Activated CD4-positive, alpha-beta T cell treated with anti-CD3 and anti-CD28 coated beads, Interleukin-2, amount 10 ng/mL, durations not matched to agents 7 days and 5 days (primary cell): ENCODE data around the gene CCDC57. TPM values are rescaled to one million over a fixed set of nuclear protein-coding genes. Genes with fewer than 3 reads are reported as not detected.

Experiments used
- CTCF ChIA-PET: fragments of 350-600 bp; sonication (Branson Sonifier 250); formaldehyde crosslinking; loops from one replicate; lab custom pipeline; 2021; ENCODE audit warnings: antibody characterized with exemption; lab: Charles Lee
- POLR2A ChIA-PET: fragments of 350-600 bp; sonication (Branson Sonifier 250); formaldehyde crosslinking; loops from one replicate; lab custom pipeline; 2021; ENCODE audit warnings: antibody characterized with exemption; lab: Charles Lee
- DNase-seq: peaks from one replicate; pipeline ENCODE4 v3.0.0-alpha.2; 2020
- H3K27ac Mint-ChIP-seq: one replicate; pipeline ENCODE4 v1.8.0; 2021; ENCODE audit warnings: mild to moderate bottlenecking, moderate library complexity, mixed read lengths
- H3K27me3 Mint-ChIP-seq: one replicate; pipeline ENCODE4 v1.8.0; 2021; ENCODE audit warnings: mixed read lengths
- H3K36me3 Mint-ChIP-seq: one replicate; pipeline ENCODE4 v1.8.0; 2021; ENCODE audit warnings: low read depth, mixed read lengths
- H3K4me1 Mint-ChIP-seq: one replicate; pipeline ENCODE4 v1.8.0; 2021; ENCODE audit warnings: mixed read lengths
- H3K4me3 Mint-ChIP-seq: one replicate; pipeline ENCODE4 v1.8.0; 2021; ENCODE audit warnings: mild to moderate bottlenecking, moderate library complexity, mixed read lengths
- H3K9me3 Mint-ChIP-seq: one replicate; pipeline ENCODE4 v1.8.0; 2021; ENCODE audit warnings: mixed read lengths
- total RNA-seq, 2 experiments: library from RNA; stranded (reverse); gene quantifications; one replicate each; pipeline ENCODE4 v1.2.3, GENCODE V29; 2021

CCDC57 gene
- total RNA-seq, 2 experiments from 2014 or later = 60.5 to 69.7 TPM

- DNase-seq = no peak
- H3K4me3 Mint-ChIP-seq = no peak overlapping the region
- H3K36me3 Mint-ChIP-seq = peaks cover 15% of the 10 kb centered on the region
- H3K4me1 Mint-ChIP-seq = peaks cover 58% of the 10 kb centered on the region
- no peaks in the 10 kb centered on the region for H3K9me3 Mint-ChIP-seq
- H3K27ac Mint-ChIP-seq = no peak overlapping the region
- CTCF ChIA-PET = interaction anchor here (0.9 to 4.1 kb wide), 5 partner anchors 9 to 84 kb away, joined by 3 to 22 read pairs (median 4); partner anchors contain the start of gene DCXR
- no peaks in the 10 kb centered on the region for H3K27me3 Mint-ChIP-seq
- POLR2A ChIA-PET = no interaction called here
Observed at GRCh38 chr17:82121246-82121645, 91.4 kb downstream of the CCDC57 start.

DNA sequence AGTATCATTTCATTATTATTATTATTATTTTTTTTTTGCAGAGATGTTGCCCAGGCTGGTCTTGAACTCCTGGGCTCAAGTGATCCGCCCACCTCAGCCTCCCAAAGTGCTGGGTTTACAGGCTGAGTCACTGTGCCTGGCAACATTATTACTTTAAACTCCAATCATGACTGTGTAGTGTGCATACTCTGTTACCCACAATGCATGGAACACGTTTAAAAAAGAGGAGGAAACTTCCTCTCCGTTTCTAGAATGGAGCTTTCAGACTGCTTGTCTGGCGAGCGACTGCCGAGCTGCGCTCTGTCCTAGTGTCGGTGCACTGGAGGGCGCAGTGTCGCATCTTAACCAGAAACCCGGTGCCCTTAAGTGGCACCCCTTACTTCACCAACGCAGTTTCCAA lies 92.5 kb downstream of the CCDC57 start:
- CTCF ChIA-PET = interaction anchor here (0.9 to 4.1 kb wide), 6 partner anchors 11 to 90 kb away, joined by 3 to 22 read pairs (median 4); partner anchors contain the start of gene DCXR
- peak; percentile 51 for DNase-seq
- Mint-ChIP-seq H3K4me3 (no peak overlapping the region), H3K9me3 (no peaks in the 10 kb centered on the region), H3K36me3 (peaks cover 15% of the 10 kb centered on the region), H3K27ac (peak overlapping the region; percentile 82), H3K4me1 (peaks cover 49% of the 10 kb centered on the region), H3K27me3 (no peaks in the 10 kb centered on the region)
- POLR2A ChIA-PET = interaction anchor here (0.6 kb wide), 1 partner anchor 9 kb away, joined by 5 read pairs; no protein-coding TSS in a partner anchor

DNA sequence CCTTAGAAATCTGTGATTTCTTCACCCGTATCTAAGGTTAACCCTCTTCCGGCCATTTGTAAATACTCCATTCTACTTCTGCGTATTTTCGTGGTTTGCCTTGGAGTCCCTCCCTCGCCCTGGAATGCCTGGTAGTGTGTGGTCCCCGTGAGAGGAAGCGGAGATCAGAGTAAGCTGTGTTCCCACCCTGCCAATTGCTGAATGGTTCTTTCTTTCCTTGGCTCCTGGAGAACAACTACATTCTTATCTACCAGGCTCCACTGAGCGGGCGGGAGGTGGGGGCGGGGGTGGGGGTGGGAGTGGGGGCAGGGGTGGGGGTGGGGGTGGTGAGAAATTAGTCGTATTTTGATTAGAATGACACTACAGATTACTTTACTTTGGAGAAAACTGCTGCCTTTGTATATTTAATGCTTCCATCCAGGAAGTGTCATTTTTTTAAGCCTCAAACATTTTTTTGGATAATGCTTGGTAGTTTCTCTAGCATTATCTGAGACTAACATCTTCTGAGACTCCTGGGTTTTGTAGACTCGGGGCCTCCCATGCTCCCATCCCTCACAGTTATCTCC lies 93.7 kb downstream of the CCDC57 start:
- peaks cover 37% of the 10 kb centered on the region for H3K4me1 Mint-ChIP-seq
- peaks cover 6% of the 10 kb centered on the region for H3K36me3 Mint-ChIP-seq
- no peaks in the 10 kb centered on the region for H3K9me3 Mint-ChIP-seq
- no peak overlapping the region for H3K27ac Mint-ChIP-seq
- no peak overlapping the region for H3K4me3 Mint-ChIP-seq
- H3K27me3 Mint-ChIP-seq = no peaks in the 10 kb centered on the region
- ChIA-PET CTCF (interaction anchor here (1.0 to 4.1 kb wide), 3 partner anchors 9 to 88 kb away, joined by 4 to 22 read pairs (median 5); no protein-coding TSS in a partner anchor), POLR2A (no interaction called here)
- DNase-seq = no peak

GRCh38 chr17:82118168-82118814 lies 94.4 kb downstream of the CCDC57 start:
- Mint-ChIP-seq H3K27me3 (no peaks in the 10 kb centered on the region), H3K9me3 (no peaks in the 10 kb centered on the region), H3K4me3 (no peak overlapping the region), H3K36me3 (peaks cover 3% of the 10 kb centered on the region), H3K27ac (peak overlapping the region; percentile 10), H3K4me1 (peaks cover 34% of the 10 kb centered on the region)
- no peak for DNase-seq
- POLR2A ChIA-PET = no interaction called here
- CTCF ChIA-PET = no interaction called here

DNA sequence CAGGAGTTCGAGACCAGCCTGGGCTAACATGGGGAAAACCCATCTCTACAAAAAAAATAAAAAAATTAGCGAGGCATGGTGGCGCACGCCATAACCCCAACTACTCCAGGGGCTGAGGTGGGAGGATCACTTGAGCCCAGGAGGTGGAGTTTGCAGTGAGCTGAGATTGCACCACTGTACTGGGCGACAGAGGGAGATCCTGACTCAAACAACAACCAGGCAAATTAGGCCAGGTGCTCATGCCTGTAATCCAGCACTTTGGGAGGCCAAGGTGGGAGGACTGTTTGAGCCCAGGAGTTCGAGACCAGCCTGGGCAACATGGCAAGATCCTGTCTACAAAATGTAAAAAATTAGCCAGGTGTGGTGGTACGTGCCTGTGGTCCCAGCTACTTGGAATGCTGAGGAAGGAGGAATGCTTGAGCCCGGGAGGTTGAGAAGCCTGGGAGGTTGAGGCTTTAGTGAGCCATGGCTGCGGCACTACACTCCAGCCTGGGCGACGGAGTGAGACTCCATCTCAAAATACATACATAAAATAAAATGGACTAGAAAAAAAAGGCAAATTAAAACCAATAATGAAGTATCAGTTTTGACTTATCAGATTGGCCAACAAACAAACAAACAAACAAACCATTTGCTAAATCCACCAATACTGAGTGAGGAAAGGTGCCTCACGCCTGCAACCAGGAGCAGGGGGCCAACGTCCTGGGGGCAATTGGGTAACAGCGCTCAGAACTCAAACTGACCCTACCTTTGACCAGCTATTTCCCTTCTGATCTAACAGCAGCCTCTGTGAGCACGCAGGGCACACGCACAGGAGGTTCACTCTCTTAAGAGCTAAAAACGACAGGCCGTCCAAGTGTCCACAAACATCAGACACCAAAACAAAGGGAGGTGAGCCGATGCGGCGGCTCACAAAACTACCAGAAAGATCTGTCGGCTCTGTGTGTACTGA lies 95.2 kb downstream of the CCDC57 start:
- DNase-seq = no peak
- Mint-ChIP-seq H3K4me3 (no peak overlapping the region), H3K36me3 (peaks cover 2% of the 10 kb centered on the region), H3K27me3 (no peaks in the 10 kb centered on the region), H3K9me3 (no peaks in the 10 kb centered on the region), H3K27ac (no peak overlapping the region), H3K4me1 (peaks cover 28% of the 10 kb centered on the region)
- POLR2A ChIA-PET = no interaction called here
- CTCF ChIA-PET = no interaction called here

DNA sequence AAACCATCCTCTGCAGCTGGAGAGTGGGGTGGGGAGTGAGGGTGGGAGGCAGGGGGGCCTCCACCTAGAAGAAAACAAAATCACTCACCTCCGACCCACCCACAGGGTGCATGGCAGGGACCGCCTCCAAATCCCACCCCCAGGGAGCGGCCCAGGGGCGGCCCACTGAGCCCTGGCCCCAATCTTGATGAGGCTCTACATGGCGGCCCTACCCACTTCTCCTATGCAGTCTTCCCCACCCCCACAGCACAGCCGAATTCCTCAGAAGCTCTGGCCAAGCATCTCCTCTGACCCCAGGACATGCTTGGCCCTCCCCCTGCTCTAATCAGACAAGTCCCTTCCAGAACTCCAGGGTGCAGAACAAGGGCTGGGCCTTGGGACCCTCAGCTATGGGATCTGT lies 96.4 kb downstream of the CCDC57 start:
- H3K9me3 Mint-ChIP-seq = no peaks in the 10 kb centered on the region
- no peak for DNase-seq
- ChIA-PET CTCF (no interaction called here), POLR2A (no interaction called here)
- peaks cover 2% of the 10 kb centered on the region for H3K36me3 Mint-ChIP-seq
- H3K27me3 Mint-ChIP-seq = no peaks in the 10 kb centered on the region
- no peak overlapping the region for H3K27ac Mint-ChIP-seq
- H3K4me3 Mint-ChIP-seq = no peak overlapping the region
- H3K4me1 Mint-ChIP-seq = peaks cover 17% of the 10 kb centered on the region

DNA sequence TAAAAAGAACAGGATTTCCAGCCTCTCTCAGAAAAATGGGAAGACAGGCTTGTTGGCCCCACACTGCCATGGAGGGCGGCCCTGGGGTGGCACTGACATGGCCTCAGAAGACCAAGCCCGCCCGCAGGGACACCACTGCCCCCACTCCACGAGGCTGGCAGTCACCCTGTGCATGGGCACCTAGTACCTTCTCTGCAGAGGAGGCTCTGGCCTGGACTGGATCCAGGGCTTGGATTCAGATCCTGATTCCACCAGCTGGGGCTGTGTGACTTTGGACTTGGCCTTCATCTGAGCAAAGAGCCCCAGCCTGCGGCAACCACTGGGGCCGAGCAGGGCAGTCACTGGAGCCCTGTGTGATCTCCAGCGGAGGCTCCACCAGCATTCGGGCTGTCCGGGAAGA lies 97.8 kb downstream of the CCDC57 start:
- CTCF ChIA-PET = interaction anchor here (0.8 to 1.4 kb wide), 2 partner anchors 49 to 155 kb away, joined by 3 read pairs; no protein-coding TSS in a partner anchor
- no peak overlapping the region for H3K4me3 Mint-ChIP-seq
- no peaks in the 10 kb centered on the region for H3K27me3 Mint-ChIP-seq
- no peaks in the 10 kb centered on the region for H3K9me3 Mint-ChIP-seq
- no peak for DNase-seq
- no peak overlapping the region for H3K27ac Mint-ChIP-seq
- POLR2A ChIA-PET = no interaction called here
- H3K36me3 Mint-ChIP-seq = peaks cover 2% of the 10 kb centered on the region
- peaks cover 17% of the 10 kb centered on the region for H3K4me1 Mint-ChIP-seq

DNA sequence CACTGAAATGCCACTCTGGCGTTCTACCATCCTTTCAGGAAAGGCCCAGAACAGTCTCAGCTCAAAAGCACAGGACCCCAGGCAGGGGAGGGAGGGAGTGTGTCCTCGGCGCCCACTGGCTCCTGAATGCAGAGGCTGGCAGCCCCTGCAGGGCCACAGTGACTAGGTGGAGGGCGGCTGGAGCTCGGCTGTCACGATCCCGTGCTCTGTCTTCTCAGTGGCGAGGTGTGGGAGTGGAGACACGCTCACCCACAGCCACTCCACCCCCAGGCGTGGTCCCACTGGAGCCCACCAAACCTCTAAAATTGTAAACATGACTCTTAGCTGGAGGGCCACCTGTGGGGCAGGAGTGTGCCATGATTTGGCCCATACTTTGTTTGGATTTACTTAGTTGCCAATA lies 98.2 kb downstream of the CCDC57 start:
- POLR2A ChIA-PET = no interaction called here
- no peak for DNase-seq
- H3K9me3 Mint-ChIP-seq = no peaks in the 10 kb centered on the region
- peaks cover 2% of the 10 kb centered on the region for H3K36me3 Mint-ChIP-seq
- H3K27me3 Mint-ChIP-seq = no peaks in the 10 kb centered on the region
- H3K27ac Mint-ChIP-seq = no peak overlapping the region
- CTCF ChIA-PET = interaction anchor here (1.4 kb wide), 1 partner anchor 49 kb away, joined by 3 read pairs; no protein-coding TSS in a partner anchor
- H3K4me3 Mint-ChIP-seq = no peak overlapping the region
- peaks cover 13% of the 10 kb centered on the region for H3K4me1 Mint-ChIP-seq

DNA sequence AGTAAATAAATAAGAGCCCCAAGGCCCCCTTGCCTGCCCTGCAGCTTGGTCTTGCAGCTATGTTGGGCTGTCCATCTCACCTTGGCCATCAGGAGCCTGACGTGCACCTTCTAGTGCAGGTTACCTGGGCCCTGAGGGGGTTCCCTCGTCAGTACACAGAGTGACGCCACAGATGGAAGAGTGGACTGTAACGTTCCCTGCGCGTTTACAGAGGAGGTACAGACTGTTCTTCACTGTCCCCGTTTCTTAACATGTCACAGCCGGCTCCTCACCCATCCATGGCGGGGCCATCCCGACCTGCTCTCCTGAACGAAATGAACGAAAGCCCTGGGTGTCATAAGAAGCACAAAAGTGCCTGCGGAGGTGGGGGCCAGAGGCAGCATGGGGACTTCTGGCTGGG lies 98.7 kb downstream of the CCDC57 start:
- Mint-ChIP-seq H3K27ac (no peak overlapping the region), H3K4me3 (no peak overlapping the region), H3K9me3 (no peaks in the 10 kb centered on the region), H3K4me1 (peaks cover 12% of the 10 kb centered on the region), H3K36me3 (peaks cover 2% of the 10 kb centered on the region), H3K27me3 (no peaks in the 10 kb centered on the region)
- ChIA-PET CTCF (interaction anchor here (1.2 to 1.4 kb wide), 2 partner anchors 42 to 50 kb away, joined by 3 to 6 read pairs; no protein-coding TSS in a partner anchor), POLR2A (no interaction called here)
- DNase-seq = no peak

GRCh38 chr17:82113422-82113821 lies 99.2 kb downstream of the CCDC57 start:
- DNase-seq = no peak
- peaks cover 16% of the 10 kb centered on the region for H3K4me1 Mint-ChIP-seq
- POLR2A ChIA-PET = interaction anchor here (1.1 kb wide), 1 partner anchor 76 kb away, joined by 3 read pairs; the partner anchor contains the start of gene DCXR
- no peak overlapping the region for H3K27ac Mint-ChIP-seq
- no peaks in the 10 kb centered on the region for H3K36me3 Mint-ChIP-seq
- H3K27me3 Mint-ChIP-seq = no peaks in the 10 kb centered on the region
- CTCF ChIA-PET = interaction anchor here (1.2 to 1.6 kb wide), 3 partner anchors 8 to 83 kb away, joined by 3 to 6 read pairs (median 3); no protein-coding TSS in a partner anchor
- H3K4me3 Mint-ChIP-seq = no peak overlapping the region
- H3K9me3 Mint-ChIP-seq = no peaks in the 10 kb centered on the region

GRCh38 chr17:82112914-82113311 lies 99.7 kb downstream of the CCDC57 start:
- no peak overlapping the region for H3K4me3 Mint-ChIP-seq
- DNase-seq = no peak
- no peaks in the 10 kb centered on the region for H3K9me3 Mint-ChIP-seq
- H3K36me3 Mint-ChIP-seq = no peaks in the 10 kb centered on the region
- POLR2A ChIA-PET = interaction anchor here (1.1 kb wide), 1 partner anchor 75 kb away, joined by 3 read pairs; the partner anchor contains the start of gene DCXR
- CTCF ChIA-PET = interaction anchor here (1.2 to 1.6 kb wide), 3 partner anchors 9 to 82 kb away, joined by 3 to 6 read pairs (median 3); no protein-coding TSS in a partner anchor
- H3K27me3 Mint-ChIP-seq = no peaks in the 10 kb centered on the region
- H3K4me1 Mint-ChIP-seq = peaks cover 17% of the 10 kb centered on the region
- no peak overlapping the region for H3K27ac Mint-ChIP-seq
